H9 (cell line): ENCODE results near the gene MEDAG. TPM values are rescaled to one million over a fixed set of nuclear protein-coding genes. Genes with fewer than 3 reads are reported as not detected.

ENCODE experiments used
- DNase-seq: peaks from one replicate; pipeline ENCODE4 v3.0.0-alpha.2; 2017
- H2AFZ ChIP-seq: one replicate; pipeline ENCODE4 v1.6.1; 2013; ENCODE audit warnings: mild to moderate bottlenecking, low read length, control low read depth, moderate library complexity
- H2AK5ac ChIP-seq: 2 replicates; pipeline ENCODE4 v1.6.1; 2013; ENCODE audit warnings: low read length, control low read depth, mixed read lengths; ENCODE audit not compliant: insufficient read length
- H2BK120ac ChIP-seq: one replicate; pipeline ENCODE4 v1.6.1; 2013; ENCODE audit warnings: low read depth, mild to moderate bottlenecking, low read length, control low read depth, inconsistent platforms; ENCODE audit not compliant: poor library complexity, severe bottlenecking
- H2BK12ac ChIP-seq: 2 replicates; pipeline ENCODE4 v1.6.1; 2013; ENCODE audit warnings: low read length, control low read depth, mixed read lengths, low read depth; ENCODE audit not compliant: insufficient read length
- H2BK15ac ChIP-seq: 2 replicates; pipeline ENCODE4 v1.6.1; 2013; ENCODE audit warnings: low read depth, low read length, control low read depth
- H2BK20ac ChIP-seq: one replicate; pipeline ENCODE4 v1.6.1; 2013; ENCODE audit warnings: low read depth, mild to moderate bottlenecking, low read length, control low read depth, inconsistent platforms; ENCODE audit not compliant: poor library complexity, severe bottlenecking
- H2BK5ac ChIP-seq: 2 replicates; pipeline ENCODE4 v1.6.1; 2013; ENCODE audit warnings: low read length, control low read depth, mixed read lengths; ENCODE audit not compliant: insufficient read length
- H3K14ac ChIP-seq: 2 replicates; pipeline ENCODE4 v1.6.1; 2013; ENCODE audit warnings: low read length, control low read depth; ENCODE audit not compliant: insufficient read depth
- H3K18ac ChIP-seq: 2 replicates; pipeline ENCODE4 v1.6.1; 2013; ENCODE audit warnings: low read depth, mild to moderate bottlenecking, mixed read lengths, low read length, control low read depth; ENCODE audit not compliant: insufficient read length
- H3K23ac ChIP-seq: 2 replicates; pipeline ENCODE4 v1.6.1; 2013; ENCODE audit warnings: low read length, control low read depth, mixed read lengths, low read depth; ENCODE audit not compliant: insufficient read length
- H3K23me2 ChIP-seq: 2 replicates; pipeline ENCODE4 v1.6.1; 2013; ENCODE audit warnings: low read depth, mild to moderate bottlenecking, mixed read lengths, low read length, control low read depth; ENCODE audit not compliant: insufficient read length, poor library complexity, severe bottlenecking
- H3K27ac ChIP-seq: 2 replicates; pipeline ENCODE4 v1.5.1; 2013; ENCODE audit warnings: low read length, control low read depth, mixed read lengths, low read depth; ENCODE audit not compliant: insufficient read length
- H3K27me3 ChIP-seq: 2 replicates; pipeline ENCODE4 v1.6.1; 2013; ENCODE audit warnings: low read length, control low read depth, inconsistent platforms; ENCODE audit not compliant: insufficient read depth
- H3K4ac ChIP-seq: 2 replicates; pipeline ENCODE4 v1.6.1; 2013; ENCODE audit warnings: low read depth, mild to moderate bottlenecking, control low read depth, inconsistent platforms, low read length, moderate library complexity
- H3K4me1 ChIP-seq: 2 replicates; pipeline ENCODE4 v1.6.1; 2013; ENCODE audit warnings: low read length, control low read depth, inconsistent platforms; ENCODE audit not compliant: insufficient read depth
- H3K4me2 ChIP-seq: 2 replicates; pipeline ENCODE4 v1.6.1; 2013; ENCODE audit warnings: low read length, control low read depth, mixed read lengths; ENCODE audit not compliant: insufficient read length, insufficient read depth
- H3K56ac ChIP-seq: 2 replicates; pipeline ENCODE4 v1.6.1; 2013; ENCODE audit warnings: low read depth, mild to moderate bottlenecking, mixed read lengths, low read length, control low read depth; ENCODE audit not compliant: insufficient read length
- H3K79me1 ChIP-seq: 2 replicates; pipeline ENCODE4 v1.6.1; 2013; ENCODE audit warnings: low read depth, mild to moderate bottlenecking, moderate library complexity, low read length, control low read depth, inconsistent platforms; ENCODE audit not compliant: insufficient read depth, poor library complexity, severe bottlenecking
- H3K79me2 ChIP-seq: 2 replicates; pipeline ENCODE4 v1.6.1; 2013; ENCODE audit warnings: low read length, control low read depth, inconsistent platforms; ENCODE audit not compliant: insufficient read depth
- H3K9ac ChIP-seq: 2 replicates; pipeline ENCODE4 v1.6.1; 2013; ENCODE audit warnings: low read length, control low read depth, mixed read lengths; ENCODE audit not compliant: insufficient read length; ENCODE audit errors: extremely low read depth
- H3K9me3 ChIP-seq: one replicate; pipeline ENCODE4 v1.6.1; 2013; ENCODE audit warnings: low read depth, low read length, inconsistent platforms; ENCODE audit not compliant: control insufficient read depth
- H3T11ph ChIP-seq: one replicate; pipeline ENCODE4 v1.6.1; 2013; ENCODE audit warnings: mild to moderate bottlenecking, low read length, control low read depth, inconsistent platforms
- H4K20me1 ChIP-seq: one replicate; pipeline ENCODE4 v1.6.1; 2013; ENCODE audit not compliant: control insufficient read depth, insufficient read length, insufficient read depth
- H4K5ac ChIP-seq: 2 replicates; pipeline ENCODE4 v1.6.1; 2013; ENCODE audit warnings: low read depth, mild to moderate bottlenecking, mixed read lengths, low read length, control low read depth; ENCODE audit not compliant: insufficient read length
- H4K8ac ChIP-seq: replicated peaks from 2 replicates; pipeline ENCODE4 v1.6.1; 2013; ENCODE audit warnings: low read length, control low read depth, mixed read lengths, low read depth; ENCODE audit not compliant: insufficient read length
- H4K91ac ChIP-seq: 2 replicates; pipeline ENCODE4 v1.6.1; 2013; ENCODE audit warnings: low read depth, mild to moderate bottlenecking, moderate library complexity, mixed read lengths, low read length, control low read depth; ENCODE audit not compliant: insufficient read length
- H3K27ac Mint-ChIP-seq, 3 experiments: 2 replicates in 2 of 3; 3 replicates in 1 of 3; pipeline ENCODE4 v1.8.0; 2020 to 2021; ENCODE audit warnings: mixed read lengths in 3 of 3, mild to moderate bottlenecking in 1 of 3, moderate library complexity in 1 of 3
- H3K27me3 Mint-ChIP-seq: 2 replicates; pipeline ENCODE4 v1.8.0; 2021; ENCODE audit warnings: low read depth, mild to moderate bottlenecking, moderate library complexity, mixed read lengths
- H3K36me3 Mint-ChIP-seq, 3 experiments: 2 replicates in 2 of 3; 3 replicates in 1 of 3; pipeline ENCODE4 v1.8.0; 2020 to 2021; ENCODE audit warnings: low read depth in 3 of 3, mixed read lengths in 3 of 3; ENCODE audit not compliant: insufficient read depth in 1 of 3
- H3K4me1 Mint-ChIP-seq, 2 experiments: 2 replicates each; pipeline ENCODE4 v1.8.0; 2020; ENCODE audit warnings: mixed read lengths in 2 of 2
- H3K4me3 Mint-ChIP-seq, 2 experiments: 2 replicates in 1 of 2; 3 replicates in 1 of 2; pipeline ENCODE4 v1.8.0; 2020 to 2021; ENCODE audit warnings: mild to moderate bottlenecking in 2 of 2, mixed read lengths in 2 of 2, moderate library complexity in 1 of 2
- H3K9me3 Mint-ChIP-seq, 2 experiments: 2 replicates in 1 of 2; 3 replicates in 1 of 2; pipeline ENCODE4 v1.8.0; 2020; ENCODE audit warnings: mild to moderate bottlenecking in 2 of 2, mixed read lengths in 2 of 2, moderate library complexity in 1 of 2
- CTCF ChIP-seq: fragments of 200-600 bp; sonication (generic); conservative IDR thresholded peaks from 3 replicates; pipeline ENCODE4 v1.8.0; 2021; ENCODE audit warnings: antibody characterized with exemption, mild to moderate bottlenecking
- WGBS: extraction: QIAGEN DNeasy Blood & Tissue Kit; methylation state at CpG from one replicate; pipeline ENCODE4 v1.1.7; 2013; ENCODE audit warnings: missing lambda C conversion rate, low lambda C conversion rate, mixed read lengths; ENCODE audit not compliant: insufficient read length; ENCODE audit errors: extremely low coverage; 5-methylcytosine and 5-hydroxymethylcytosine counted together
- total RNA-seq: library from RNA; stranded (reverse); gene quantifications from 2 replicates; pipeline ENCODE4 v1.2.1, GENCODE V29; 2021

The MEDAG gene
- total RNA-seq, 1 experiment from 2014 or later = 0.87 TPM

DNA sequence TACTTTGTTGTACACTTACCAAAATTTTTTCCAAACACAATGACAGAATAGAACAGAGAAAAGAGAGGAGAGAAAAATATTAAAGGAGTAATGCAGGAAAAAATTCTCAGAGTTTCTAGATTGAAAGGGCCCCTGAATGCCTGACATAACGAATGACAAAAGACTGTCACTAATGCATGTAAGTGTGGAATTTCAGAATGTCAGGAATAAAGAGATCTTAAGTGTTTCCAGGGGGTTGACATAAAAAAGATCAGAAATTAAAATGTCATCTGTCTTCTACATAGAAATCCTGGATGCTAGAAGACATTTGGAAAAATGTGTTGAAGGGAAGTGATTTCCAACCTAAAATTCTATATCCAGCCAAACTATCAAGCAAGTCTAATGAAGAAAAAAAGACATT lies 53.6 kb downstream of the MEDAG start:
- Histone ChIP-seq H3K9me3 (no peaks in the 10 kb centered on the region), H2BK5ac (no peak overlapping the region), H3K18ac (no peak overlapping the region), H3K79me2 (no peaks in the 10 kb centered on the region), H2BK12ac (no peak overlapping the region), H4K8ac (no peak overlapping the region), H3K27ac (no peak overlapping the region), H3K9ac (no peak overlapping the region), H2BK15ac (no peak overlapping the region), H4K5ac (no peak overlapping the region), H3T11ph (no peak overlapping the region), H2AFZ (no peak overlapping the region), H3K79me1 (no peaks in the 10 kb centered on the region), H2BK20ac (no peak overlapping the region), H4K91ac (no peak overlapping the region), H3K14ac (no peak overlapping the region), H3K23me2 (no peaks in the 10 kb centered on the region), H3K4me2 (no peak overlapping the region), H4K20me1 (no peaks in the 10 kb centered on the region), H3K27me3 (no peaks in the 10 kb centered on the region), H2BK120ac (no peak overlapping the region), H3K23ac (no peak overlapping the region), H2AK5ac (no peak overlapping the region), H3K4me1 (no peaks in the 10 kb centered on the region), H3K4ac (no peak overlapping the region), H3K56ac (no peak overlapping the region)
- H3K27me3 Mint-ChIP-seq = peaks cover 10% of the 10 kb centered on the region
- H3K9me3 Mint-ChIP-seq = peaks cover 16 to 19% of the 10 kb centered on the region in 2 experiments; a peak in 3 of 5 replicates
- WGBS = no CpG with 5 or more reads among the region's 1 CpG
- peaks cover 0 to 4% of the 10 kb centered on the region in 2 experiments; a peak in 1 of 4 replicates for H3K4me1 Mint-ChIP-seq
- H3K36me3 Mint-ChIP-seq = peaks cover 3 to 12% (median 4%) of the 10 kb centered on the region in 3 experiments; a peak in 2 of 7 replicates
- H3K4me3 Mint-ChIP-seq = no peak overlapping the region
- H3K27ac Mint-ChIP-seq = no peak overlapping the region
- DNase-seq = no peak
- TF ChIP-seq CTCF = no peak
